Kidney (tissue), 11 donors: Measurements from ENCODE around the gene EOLA1. TPM values are rescaled to one million over a fixed set of nuclear protein-coding genes. Genes with fewer than 3 reads are reported as not detected.
"Not testable (repeated sequence)": the region's sequence is repeated elsewhere in the genome, so short reads cannot be mapped to it uniquely, and the experiment has no call there.

ENCODE experiments used
- DNase-seq, 5 donors: peaks; one replicate each; pipeline ENCODE4 v3.0.0-alpha.2; 2013 to 2020
- FAIRE-seq: peaks from 2 replicates; lab custom pipeline; 2012; peaks lifted over from hg19 to GRCh38; lab: Jason Lieb, UNC
- H3K27ac ChIP-seq, 2 donors: one replicate each; pipeline ENCODE4 v1.7.0; 2013; ENCODE audit warnings: low read depth in 2 of 2, low read length in 2 of 2, inconsistent platforms in 1 of 2
- H3K27me3 ChIP-seq: one replicate; pipeline ENCODE4 v1.7.1; 2013; ENCODE audit warnings: low read length, inconsistent platforms; ENCODE audit not compliant: control insufficient read depth, insufficient read depth
- H3K36me3 ChIP-seq, 3 donors: one replicate each; pipeline versions ENCODE4 v1.7.0 to v1.7.1; 2013; ENCODE audit warnings: low read length in 3 of 3, control low read depth in 1 of 3, inconsistent platforms in 1 of 3; ENCODE audit not compliant: insufficient read depth in 3 of 3, control insufficient read depth in 2 of 3
- H3K4me1 ChIP-seq, 3 donors: one replicate each; pipeline versions ENCODE4 v1.7.0 to v1.7.1; 2013; ENCODE audit warnings: low read length in 3 of 3, inconsistent platforms in 1 of 3, low read depth in 1 of 3; ENCODE audit not compliant: control insufficient read depth in 2 of 3, insufficient read depth in 2 of 3
- H3K4me3 ChIP-seq, 3 donors: one replicate each; pipeline versions ENCODE4 v1.7.0 to v1.8.1; 2013; ENCODE audit warnings: low read length in 3 of 3, control low read depth in 1 of 3, inconsistent platforms in 1 of 3
- H3K9ac ChIP-seq, 3 donors: one replicate each; pipeline versions ENCODE4 v1.7.0 to v1.7.1; 2013; ENCODE audit warnings: low read length in 3 of 3, control low read depth in 1 of 3, inconsistent platforms in 1 of 3
- H3K9me3 ChIP-seq, 3 donors: one replicate each; pipeline versions ENCODE4 v1.7.0 to v1.7.1; 2013; ENCODE audit warnings: low read length in 3 of 3, control low read depth in 1 of 3, inconsistent platforms in 1 of 3; ENCODE audit not compliant: control insufficient read depth in 2 of 3, insufficient read depth in 1 of 3
- intact Hi-C: fragments of 100-400 bp; cut with DNase I; formaldehyde crosslinking; loops from one replicate; pipeline ENCODE4 v1.11.1; 2022
- polyA plus RNA-seq: library from polyadenylated mRNA; stranded (reverse); fragments of 350-450 nt; fragmentation: Illumina TruSeq; extraction: RNeasy Lipid Tissue Mini Kit (QIAGEN cat#74804); gene quantifications from one replicate; pipeline ENCODE4 v1.2.3, GENCODE V29; 2014; ENCODE audit warnings: low read depth, low replicate concordance; ENCODE audit not compliant: insufficient read depth
- total RNA-seq: library from RNA; stranded (reverse); fragmentation: NEBNext Ultra II Directional; extraction: Animal tissue kit (Norgen Biotek cat#: 25700); gene quantifications from one replicate; pipeline ENCODE4 v1.2.1, GENCODE V29; 2021
- donor health status: control.
- donor health status: control.
- donor health status: DM: yes; HTN: yes; CAD: no.
- donor health status: Normal renal cell carcinoma (clear cell type).

EOLA1 gene
- total and polyA plus RNA-seq, 2 donors from 2014 or later = 20.2 to 39.0 TPM

- intact Hi-C loops, H3K9ac ChIP-seq, H3K4me1 ChIP-seq, H3K9me3 ChIP-seq, H3K36me3 ChIP-seq, H3K4me3 ChIP-seq, H3K27me3 ChIP-seq, DNase-seq, FAIRE-seq, H3K27ac ChIP-seq: not testable (repeated sequence)
Measured at GRCh38 chrX:149587359-149587758, 46.5 kb downstream of the EOLA1 start, which contains the start of gene MAGEA9B. MAGEA9B (minus strand) TSS chrX:149587459; CDS start chrX:149583179, 4,280 bp downstream.

- DNase-seq, H3K27ac ChIP-seq, H3K4me1 ChIP-seq, H3K9ac ChIP-seq, H3K36me3 ChIP-seq, intact Hi-C loops, H3K4me3 ChIP-seq, FAIRE-seq, H3K9me3 ChIP-seq, H3K27me3 ChIP-seq: not testable (repeated sequence)
Measured at GRCh38 chrX:149590993-149591392, 50.2 kb downstream of the EOLA1 start.

GRCh38 chrX:149595214-149595613 is 54.4 kb downstream of the EOLA1 start, which contains the start of gene HSFX2:
HSFX2 (minus strand) TSS chrX:149595314; CDS start chrX:149594700, 614 bp downstream.
- H3K27ac ChIP-seq, DNase-seq, H3K9me3 ChIP-seq, H3K4me3 ChIP-seq, H3K36me3 ChIP-seq, FAIRE-seq, intact Hi-C loops, H3K4me1 ChIP-seq, H3K9ac ChIP-seq, H3K27me3 ChIP-seq: not testable (repeated sequence)

- intact Hi-C loops, H3K27ac ChIP-seq, FAIRE-seq, H3K36me3 ChIP-seq, H3K9me3 ChIP-seq, DNase-seq, H3K4me3 ChIP-seq, H3K4me1 ChIP-seq, H3K27me3 ChIP-seq, H3K9ac ChIP-seq: not testable (repeated sequence)
Measured at GRCh38 chrX:149595943-149596342, 55.1 kb downstream of the EOLA1 start.

Other genes starting within 250 kb of the EOLA1 start
- 85.8 TPM for gene IDS, start 35.7 kb upstream of the EOLA1 start, total RNA-seq
- 19.6 TPM for gene IDS, start 35.7 kb upstream of the EOLA1 start, polyA plus RNA-seq
- gene HSFX3, start 8.9 kb downstream of the EOLA1 start, total RNA-seq = not detected
- gene HSFX3, start 8.9 kb downstream of the EOLA1 start, polyA plus RNA-seq = not detected
- gene MAGEA9B, start 46.4 kb downstream of the EOLA1 start, total RNA-seq = not detected
- not detected for gene MAGEA9B, start 46.4 kb downstream of the EOLA1 start, polyA plus RNA-seq
- 0.79 TPM for gene HSFX2, start 54.3 kb downstream of the EOLA1 start, total RNA-seq
- 0.97 TPM for gene HSFX2, start 54.3 kb downstream of the EOLA1 start, polyA plus RNA-seq
- 21.0 TPM for gene TMEM185A, start 90.8 kb downstream of the EOLA1 start, total RNA-seq
- 18.6 TPM for gene TMEM185A, start 90.8 kb downstream of the EOLA1 start, polyA plus RNA-seq
- not detected for gene MAGEA11, start 171.0 kb downstream of the EOLA1 start, total RNA-seq
- gene MAGEA11, start 171.0 kb downstream of the EOLA1 start, polyA plus RNA-seq = not detected
- gene HSFX1, start 233.1 kb downstream of the EOLA1 start, total RNA-seq = 0.98 TPM
- gene HSFX1, start 233.1 kb downstream of the EOLA1 start, polyA plus RNA-seq = not detected
- not detected for gene MAGEA9, start 240.9 kb downstream of the EOLA1 start, total RNA-seq
- not detected for gene MAGEA9, start 240.9 kb downstream of the EOLA1 start, polyA plus RNA-seq